Measurements from ENCODE around the gene GABRB2.

Gene GABRB2

GRCh38 chr5:161391016-161391415 is 155.5 kb downstream of the GABRB2 start:
- no peak for DNase-seq (ENCODE audit: low read depth in 1 of 2, low spot score in 1 of 2)

GRCh38 chr5:161387121-161387520 is 159.4 kb downstream of the GABRB2 start:
- no peak for DNase-seq (ENCODE audit: low read depth in 1 of 2, low spot score in 1 of 2)

GRCh38 chr5:161385027-161385426 is 161.5 kb downstream of the GABRB2 start:
- DNase-seq (ENCODE audit: low read depth in 1 of 2, low spot score in 1 of 2): no peak

DNA sequence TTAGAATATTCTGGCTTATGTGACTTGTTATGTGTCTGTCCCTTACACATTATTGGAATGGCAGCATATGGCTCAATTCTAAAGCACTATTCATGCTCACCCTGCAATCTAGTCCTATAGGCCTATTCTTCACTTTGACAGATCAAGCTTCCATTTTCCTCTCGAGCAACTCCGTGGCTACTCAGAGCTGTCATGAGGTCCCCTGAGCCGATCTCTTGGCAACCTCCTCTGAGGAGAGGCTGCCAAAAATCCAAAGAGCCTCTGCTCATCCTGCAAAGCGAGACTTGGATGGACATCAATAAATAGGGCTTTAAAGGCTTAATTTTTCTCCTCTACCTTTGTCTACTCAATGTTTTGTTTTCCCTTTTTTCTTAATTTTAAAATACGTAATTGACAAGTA is 163.8 kb downstream of the GABRB2 start:
- DNase-seq (ENCODE audit: low read depth in 1 of 2, low spot score in 1 of 2): no peak

- DNase-seq (ENCODE audit: low read depth in 1 of 2, low spot score in 1 of 2): no peak
Measured at GRCh38 chr5:161380486-161380885, 166.0 kb downstream of the GABRB2 start.

- DNase-seq (ENCODE audit: low read depth in 1 of 2, low spot score in 1 of 2): no peak
Measured at GRCh38 chr5:161378701-161379100, 167.8 kb downstream of the GABRB2 start.

DNA sequence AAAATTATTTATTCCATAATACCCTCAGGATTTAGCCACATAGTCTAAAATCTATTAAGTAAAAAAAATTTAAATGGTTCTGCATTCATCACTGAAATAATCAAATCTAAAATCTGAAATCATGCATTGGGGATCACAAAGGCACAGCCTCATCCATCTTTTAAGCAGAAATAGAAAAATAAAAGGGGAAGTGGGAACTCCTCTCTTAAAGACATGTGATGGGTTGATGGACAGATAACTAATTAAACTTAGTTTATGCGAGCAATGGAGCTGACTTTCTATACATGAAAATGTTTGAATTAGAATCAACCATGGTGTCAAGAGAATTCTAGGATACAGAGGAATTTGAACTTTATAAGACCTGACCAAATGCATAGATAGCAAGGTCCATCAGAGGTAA is 170.5 kb downstream of the GABRB2 start:
- DNase-seq (ENCODE audit: low read depth in 1 of 2, low spot score in 1 of 2): no peak

DNA sequence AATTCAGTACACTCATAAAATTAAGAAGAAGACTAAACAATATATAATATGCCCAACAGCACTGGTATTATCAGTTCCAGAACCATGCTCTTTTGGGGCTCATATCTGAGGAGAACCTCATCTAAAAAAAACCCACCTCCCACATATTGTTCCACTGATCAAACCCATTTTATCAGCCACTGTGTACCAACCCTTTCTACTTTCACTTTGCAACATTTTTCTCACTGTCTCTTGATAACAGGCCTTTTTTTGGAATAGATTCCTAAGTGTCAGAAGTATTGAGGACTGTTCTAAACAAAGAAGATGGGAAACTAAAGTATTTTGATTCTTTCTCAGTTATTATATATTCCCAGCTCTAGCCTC is 173.2 kb downstream of the GABRB2 start:
- DNase-seq (ENCODE audit: low read depth in 1 of 2, low spot score in 1 of 2): no peak

GRCh38 chr5:161372682-161373344 is 173.7 kb downstream of the GABRB2 start:
- DNase-seq (ENCODE audit: low read depth in 1 of 2, low spot score in 1 of 2): no peak

DNA sequence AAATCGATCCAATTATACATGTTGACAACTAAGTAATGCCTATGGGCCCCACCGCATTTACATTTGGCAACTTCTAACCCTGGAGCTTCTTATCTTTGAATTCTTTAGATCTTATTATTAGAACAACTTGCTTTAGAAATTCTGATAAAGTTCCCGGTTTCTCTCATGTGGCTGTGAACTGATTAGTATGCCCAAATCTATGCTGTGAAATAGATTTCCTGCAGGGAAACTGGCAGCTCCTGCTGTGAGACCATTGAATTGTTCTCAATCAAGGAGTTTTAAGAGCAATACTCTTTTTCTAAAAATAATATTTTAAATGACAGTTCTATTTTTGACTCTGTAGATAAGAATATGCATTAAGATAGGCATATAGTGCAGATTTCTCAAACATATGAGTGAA is 177.5 kb downstream of the GABRB2 start:
- DNase-seq (ENCODE audit: low read depth in 1 of 2, low spot score in 1 of 2): no peak

- DNase-seq (ENCODE audit: low read depth in 1 of 2, low spot score in 1 of 2): no peak
Measured at GRCh38 chr5:161358446-161358845, 188.1 kb downstream of the GABRB2 start.

DNA sequence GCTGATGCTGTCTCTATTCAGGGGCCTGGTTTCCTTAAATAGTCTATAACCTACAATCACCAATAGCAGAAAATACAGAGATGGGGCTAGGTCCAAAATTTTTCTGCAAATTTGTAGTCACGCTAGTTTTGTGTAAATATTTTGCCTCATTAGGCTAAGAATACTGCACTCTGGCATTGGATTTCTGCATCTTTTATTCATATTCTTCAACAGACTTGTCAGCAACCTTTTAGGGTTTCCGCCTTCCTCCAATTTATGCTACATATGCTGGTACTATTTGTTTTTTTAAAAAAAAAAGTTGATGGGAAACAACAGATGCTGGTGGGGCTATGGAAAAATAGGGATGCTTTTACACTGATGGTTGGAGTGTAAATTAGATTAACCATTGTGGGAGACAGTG is 202.3 kb downstream of the GABRB2 start:
- DNase-seq (ENCODE audit: low read depth in 1 of 2, low spot score in 1 of 2): no peak

- no peak for DNase-seq (ENCODE audit: low read depth in 1 of 2, low spot score in 1 of 2)
Measured at GRCh38 chr5:161342886-161343285, 203.6 kb downstream of the GABRB2 start.

GRCh38 chr5:161340012-161340411 is 206.5 kb downstream of the GABRB2 start:
- no peak for DNase-seq (ENCODE audit: low read depth in 1 of 2, low spot score in 1 of 2)

DNA sequence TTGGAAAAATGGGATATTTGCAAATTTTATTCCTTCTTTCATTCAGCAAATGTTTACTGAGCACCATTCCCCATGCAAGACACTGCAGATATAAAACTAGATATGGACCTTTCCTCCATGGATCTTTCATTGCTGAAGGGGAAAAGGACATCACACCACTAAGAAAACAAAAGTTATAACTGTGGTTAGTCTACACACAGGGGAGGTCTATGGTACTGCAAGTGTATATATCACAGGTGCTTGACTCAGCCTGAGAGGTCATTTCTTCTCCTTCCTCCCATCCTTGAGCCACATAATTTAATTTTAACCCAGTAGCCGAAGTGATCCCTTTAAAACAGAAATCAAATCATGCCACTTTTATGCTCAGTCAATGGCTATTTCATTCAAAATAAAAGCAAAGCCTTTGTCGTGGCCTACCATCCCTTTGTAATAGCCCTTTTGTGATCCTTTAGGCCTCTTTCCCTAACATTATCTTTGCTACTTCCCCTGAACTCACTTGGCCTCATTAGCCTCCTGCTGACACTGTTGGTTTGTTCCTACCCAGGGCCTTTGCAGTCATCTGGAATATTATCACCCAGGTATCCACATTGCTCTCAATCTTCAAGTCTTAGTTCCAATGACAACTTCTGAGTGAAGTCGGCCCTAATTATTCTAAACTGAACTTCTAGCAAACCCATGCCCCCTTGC is 213.2 kb downstream of the GABRB2 start:
- no peak for DNase-seq (ENCODE audit: low read depth in 1 of 2, low spot score in 1 of 2)

DNA sequence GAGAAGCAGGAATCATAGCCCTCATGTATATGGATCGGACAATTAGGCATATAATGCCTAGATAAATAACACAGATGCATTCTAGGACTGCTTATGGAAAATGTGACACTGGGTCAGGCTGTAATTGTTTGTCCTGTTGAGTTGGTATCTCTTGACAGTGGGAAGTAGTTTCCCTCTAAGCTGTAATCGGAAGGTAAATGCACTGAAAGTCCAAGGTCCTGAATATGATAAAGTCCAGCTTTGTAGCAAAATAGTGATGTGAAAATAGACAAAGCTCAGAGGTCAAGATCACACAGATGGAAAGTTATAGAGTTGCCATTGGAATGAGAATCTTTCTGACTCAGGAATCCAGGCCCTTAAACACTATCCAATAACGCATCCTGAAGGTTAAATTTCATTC is 214.2 kb downstream of the GABRB2 start:
- DNase-seq (ENCODE audit: low read depth in 1 of 2, low spot score in 1 of 2): no peak

DNA sequence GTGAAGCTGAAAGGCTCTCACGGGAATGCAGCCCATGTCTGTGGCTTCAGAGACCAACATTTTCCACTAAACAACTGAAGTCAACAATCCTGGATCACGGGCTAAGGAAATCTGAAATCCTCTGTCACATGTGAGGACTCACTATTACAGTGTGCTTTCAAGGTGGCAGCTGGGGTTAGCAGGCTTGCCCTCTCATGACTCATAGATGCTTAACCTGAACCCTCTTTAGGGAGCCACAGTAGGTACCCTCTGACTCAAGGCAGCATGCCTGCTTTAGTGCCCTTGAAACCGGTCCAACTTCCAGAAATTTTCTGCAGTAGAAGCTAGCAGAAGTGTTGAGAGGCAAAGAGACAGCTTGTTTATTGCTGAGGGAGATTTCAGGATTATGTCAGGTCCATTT is 232.5 kb downstream of the GABRB2 start:
- no peak for DNase-seq (ENCODE audit: low read depth in 1 of 2, low spot score in 1 of 2)

GRCh38 chr5:161312882-161313281 is 233.6 kb downstream of the GABRB2 start:
- DNase-seq (ENCODE audit: low read depth in 1 of 2, low spot score in 1 of 2): no peak

GRCh38 chr5:161311965-161312364 is 234.6 kb downstream of the GABRB2 start:
- no peak for DNase-seq (ENCODE audit: low read depth in 1 of 2, low spot score in 1 of 2)

- no peak for DNase-seq (ENCODE audit: low read depth in 1 of 2, low spot score in 1 of 2)
Measured at GRCh38 chr5:161311146-161311708, 235.3 kb downstream of the GABRB2 start.

DNA sequence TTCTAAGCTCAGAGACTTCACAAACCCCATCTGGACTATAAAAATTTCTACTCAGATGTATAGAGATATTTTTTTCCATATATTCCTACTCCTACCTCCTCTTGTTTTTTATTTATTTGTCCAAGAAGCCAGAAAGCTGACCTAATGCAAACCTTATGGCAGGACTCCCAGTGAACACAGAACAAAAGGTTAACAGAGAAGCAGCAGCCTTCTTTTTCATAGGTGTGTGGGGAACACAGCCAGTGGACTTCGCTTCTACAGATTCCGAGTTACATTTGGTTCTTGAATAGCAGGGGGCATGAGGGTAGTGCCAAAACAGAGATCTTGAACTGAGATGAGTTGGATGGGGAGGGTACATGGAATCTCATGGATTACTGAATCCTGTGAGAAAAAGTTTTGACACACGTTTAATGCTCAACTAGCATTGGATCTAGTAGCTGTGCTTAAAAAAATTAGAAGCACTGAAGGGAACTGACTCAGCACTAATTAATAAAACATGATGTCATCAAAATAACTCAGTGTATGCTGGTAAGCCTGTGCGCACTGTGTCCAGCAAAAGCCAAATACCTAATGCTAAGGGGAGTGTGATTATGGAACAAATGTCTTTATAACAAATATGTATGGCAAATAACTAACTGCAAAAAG is 240.1 kb downstream of the GABRB2 start:
- DNase-seq (ENCODE audit: low read depth in 1 of 2, low spot score in 1 of 2): no peak

DNA sequence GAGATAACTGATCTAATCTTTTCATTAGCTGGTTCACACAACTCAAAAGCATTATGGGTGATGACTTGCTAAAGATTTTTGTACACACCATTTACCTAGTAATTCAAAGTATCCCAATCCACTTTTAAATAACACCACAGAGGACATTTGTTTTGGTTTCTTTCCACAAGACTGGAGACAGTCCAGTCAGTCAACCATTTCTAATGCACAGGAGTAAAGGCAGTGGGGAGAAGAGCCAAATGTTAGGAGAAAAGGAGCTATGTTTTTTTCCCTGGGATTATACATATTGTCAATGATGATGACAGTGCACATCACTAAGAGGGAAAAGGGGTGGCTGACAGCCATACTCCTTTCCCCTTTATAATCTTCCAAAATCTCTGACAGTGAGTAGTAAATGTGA is 240.9 kb downstream of the GABRB2 start:
- no peak for DNase-seq (ENCODE audit: low read depth in 1 of 2, low spot score in 1 of 2)

Data from stimulated activated CD4-positive, alpha-beta T cell treated with anti-CD3 and anti-CD28 coated beads, Interleukin-15, amount 100 ng/mL, for 1 hour (primary cell).